Panc1 (cell line): Measurements from ENCODE around the gene DDX39B. TPM values are rescaled to one million over a fixed set of nuclear protein-coding genes. Genes with fewer than 3 reads are reported as not detected.

Source experiments
- ATAC-seq: fragments of 200-7000 bp; cut with Tn5 transposase; 2 replicates; pipeline ENCODE4 v1.9.1; 2020; ENCODE audit warnings: mild to moderate bottlenecking, moderate library complexity
- BruUV-seq: library from RNA; stranded (reverse); fragments of 400-500 nt; replicated peaks from 2 replicates; lab custom pipeline; 2021; lab: Mats Ljungman, UMichigan
- CTCF ChIA-PET: fragments of 300-600 bp; sonication (Branson Sonifier 250); formaldehyde crosslinking; loops from one replicate; lab custom pipeline; 2022; ENCODE audit warnings: antibody characterized with exemption; lab: Charles Lee
- POLR2A ChIA-PET: fragments of 300-600 bp; sonication (Branson Sonifier 250); formaldehyde crosslinking; loops from one replicate; lab custom pipeline; 2022; ENCODE audit warnings: antibody characterized with exemption; lab: Charles Lee
- DNase-seq: peaks from one replicate; pipeline ENCODE4 v3.0.0-alpha.2; 2010; ENCODE audit warnings: low read depth, low spot score
- H3K27ac ChIP-seq: 2 replicates; pipeline ENCODE4 v1.5.1; 2011; ENCODE audit warnings: mild to moderate bottlenecking, low read length, inconsistent platforms
- H3K27me3 ChIP-seq: fragments of 200-500 bp; sonication (Bioruptor generic); 2 replicates; pipeline ENCODE4 v1.6.0; 2014; ENCODE audit warnings: low read length, inconsistent platforms; ENCODE audit not compliant: control insufficient read depth, insufficient read depth
- H3K36me3 ChIP-seq: fragments of 200-500 bp; sonication (Bioruptor generic); 2 replicates; pipeline ENCODE4 v1.5.1; 2014; ENCODE audit warnings: inconsistent platforms, mild to moderate bottlenecking, low read length, moderate library complexity; ENCODE audit not compliant: control insufficient read depth, insufficient read depth
- H3K4me1 ChIP-seq: 2 replicates; pipeline ENCODE4 v1.5.1; 2011; ENCODE audit warnings: inconsistent platforms, mild to moderate bottlenecking, low read length, moderate library complexity; ENCODE audit not compliant: control insufficient read depth, insufficient read depth
- H3K4me3 ChIP-seq, 2 experiments: 2 replicates each; pipeline ENCODE4 v1.5.1; 2011 to 2012; ENCODE audit warnings: low read depth in 2 of 2, low read length in 2 of 2, mild to moderate bottlenecking in 2 of 2, inconsistent platforms in 1 of 2, moderate library complexity in 1 of 2
- H3K9me3 ChIP-seq: fragments of 200-500 bp; sonication (Bioruptor generic); 2 replicates; pipeline ENCODE4 v1.5.1; 2014; ENCODE audit warnings: low read depth, mild to moderate bottlenecking, inconsistent platforms, low read length, moderate library complexity; ENCODE audit not compliant: control insufficient read depth, insufficient read depth
- POLR2AphosphoS5 ChIP-seq: IDR thresholded peaks from 2 replicates; pipeline ENCODE4 v1.6.1; 2012; ENCODE audit warnings: mild to moderate bottlenecking, low read depth, low read length, moderate library complexity
- SIN3A ChIP-seq: IDR thresholded peaks from 2 replicates; pipeline ENCODE4 v1.6.1; 2012; ENCODE audit warnings: low read depth, mild to moderate bottlenecking, low read length, moderate library complexity, borderline replicate concordance; ENCODE audit not compliant: insufficient read depth
- TCF7L2 ChIP-seq: IDR thresholded peaks from 2 replicates; pipeline ENCODE4 v1.6.1; 2011; ENCODE audit warnings: mild to moderate bottlenecking, low read depth, low read length, inconsistent platforms
- in situ Hi-C: cut with HindIII; loops from 2 replicates; pipeline ENCODE4 v1.10.0; 2016; ENCODE audit warnings: low sequenced_read_pairs, low pct_unique_long_range_greater_than_20kb
- intact Hi-C: fragments of 100-400 bp; cut with micrococcal nuclease; formaldehyde crosslinking; loops from one replicate; pipeline ENCODE4 v1.10.0; 2022; ENCODE audit not compliant: unreplicated experiment
- total RNA-seq: library from RNA; stranded (reverse); gene quantifications from one replicate; pipeline ENCODE4 v1.2.1, GENCODE V29; 2021; ENCODE audit not compliant: unreplicated experiment
- TF ChIP-seq, protein P1 (sequence below): fragments of 450-650 bp; IDR thresholded peaks from 2 replicates; pipeline ENCODE4 v1.5.1; 2017; ENCODE audit warnings: mild to moderate bottlenecking
- TF ChIP-seq, protein P2 (sequence below), 2 experiments: IDR thresholded peaks; 2 replicates each; pipeline ENCODE4 v1.6.1; 2011 to 2012; ENCODE audit warnings: low read depth in 2 of 2, control low read depth in 1 of 2, low read length in 1 of 2, mild to moderate bottlenecking in 1 of 2, moderate library complexity in 1 of 2; ENCODE audit not compliant: insufficient read depth in 1 of 2

DDX39B gene
- total RNA-seq, 1 experiment from 2014 or later, result 401 TPM

DNA sequence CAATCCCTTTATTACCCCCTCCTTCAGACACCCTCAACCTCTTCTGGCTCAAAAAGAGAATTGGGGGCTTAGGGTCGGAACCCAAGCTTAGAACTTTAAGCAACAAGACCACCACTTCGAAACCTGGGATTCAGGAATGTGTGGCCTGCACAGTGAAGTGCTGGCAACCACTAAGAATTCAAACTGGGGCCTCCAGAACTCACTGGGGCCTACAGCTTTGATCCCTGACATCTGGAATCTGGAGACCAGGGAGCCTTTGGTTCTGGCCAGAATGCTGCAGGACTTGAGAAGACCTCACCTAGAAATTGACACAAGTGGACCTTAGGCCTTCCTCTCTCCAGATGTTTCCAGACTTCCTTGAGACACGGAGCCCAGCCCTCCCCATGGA is 35.8 kb upstream of the DDX39B start:
- H3K9me3 ChIP-seq, result no peaks in the 10 kb centered on the region
- no TSS peak for BruUV-seq
- TF ChIP-seq POLR2AphosphoS5 (no peak), TCF7L2 (no peak), SIN3A (no peak)
- TF ChIP-seq, protein P1, sequence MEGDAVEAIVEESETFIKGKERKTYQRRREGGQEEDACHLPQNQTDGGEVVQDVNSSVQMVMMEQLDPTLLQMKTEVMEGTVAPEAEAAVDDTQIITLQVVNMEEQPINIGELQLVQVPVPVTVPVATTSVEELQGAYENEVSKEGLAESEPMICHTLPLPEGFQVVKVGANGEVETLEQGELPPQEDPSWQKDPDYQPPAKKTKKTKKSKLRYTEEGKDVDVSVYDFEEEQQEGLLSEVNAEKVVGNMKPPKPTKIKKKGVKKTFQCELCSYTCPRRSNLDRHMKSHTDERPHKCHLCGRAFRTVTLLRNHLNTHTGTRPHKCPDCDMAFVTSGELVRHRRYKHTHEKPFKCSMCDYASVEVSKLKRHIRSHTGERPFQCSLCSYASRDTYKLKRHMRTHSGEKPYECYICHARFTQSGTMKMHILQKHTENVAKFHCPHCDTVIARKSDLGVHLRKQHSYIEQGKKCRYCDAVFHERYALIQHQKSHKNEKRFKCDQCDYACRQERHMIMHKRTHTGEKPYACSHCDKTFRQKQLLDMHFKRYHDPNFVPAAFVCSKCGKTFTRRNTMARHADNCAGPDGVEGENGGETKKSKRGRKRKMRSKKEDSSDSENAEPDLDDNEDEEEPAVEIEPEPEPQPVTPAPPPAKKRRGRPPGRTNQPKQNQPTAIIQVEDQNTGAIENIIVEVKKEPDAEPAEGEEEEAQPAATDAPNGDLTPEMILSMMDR, result no peak
- TF ChIP-seq, protein P2, sequence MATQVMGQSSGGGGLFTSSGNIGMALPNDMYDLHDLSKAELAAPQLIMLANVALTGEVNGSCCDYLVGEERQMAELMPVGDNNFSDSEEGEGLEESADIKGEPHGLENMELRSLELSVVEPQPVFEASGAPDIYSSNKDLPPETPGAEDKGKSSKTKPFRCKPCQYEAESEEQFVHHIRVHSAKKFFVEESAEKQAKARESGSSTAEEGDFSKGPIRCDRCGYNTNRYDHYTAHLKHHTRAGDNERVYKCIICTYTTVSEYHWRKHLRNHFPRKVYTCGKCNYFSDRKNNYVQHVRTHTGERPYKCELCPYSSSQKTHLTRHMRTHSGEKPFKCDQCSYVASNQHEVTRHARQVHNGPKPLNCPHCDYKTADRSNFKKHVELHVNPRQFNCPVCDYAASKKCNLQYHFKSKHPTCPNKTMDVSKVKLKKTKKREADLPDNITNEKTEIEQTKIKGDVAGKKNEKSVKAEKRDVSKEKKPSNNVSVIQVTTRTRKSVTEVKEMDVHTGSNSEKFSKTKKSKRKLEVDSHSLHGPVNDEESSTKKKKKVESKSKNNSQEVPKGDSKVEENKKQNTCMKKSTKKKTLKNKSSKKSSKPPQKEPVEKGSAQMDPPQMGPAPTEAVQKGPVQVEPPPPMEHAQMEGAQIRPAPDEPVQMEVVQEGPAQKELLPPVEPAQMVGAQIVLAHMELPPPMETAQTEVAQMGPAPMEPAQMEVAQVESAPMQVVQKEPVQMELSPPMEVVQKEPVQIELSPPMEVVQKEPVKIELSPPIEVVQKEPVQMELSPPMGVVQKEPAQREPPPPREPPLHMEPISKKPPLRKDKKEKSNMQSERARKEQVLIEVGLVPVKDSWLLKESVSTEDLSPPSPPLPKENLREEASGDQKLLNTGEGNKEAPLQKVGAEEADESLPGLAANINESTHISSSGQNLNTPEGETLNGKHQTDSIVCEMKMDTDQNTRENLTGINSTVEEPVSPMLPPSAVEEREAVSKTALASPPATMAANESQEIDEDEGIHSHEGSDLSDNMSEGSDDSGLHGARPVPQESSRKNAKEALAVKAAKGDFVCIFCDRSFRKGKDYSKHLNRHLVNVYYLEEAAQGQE (IDR thresholded peaks at IDR 0.05; ENCODE audit: insufficient read depth in 1 of 2, low read depth in 2 of 2, low read length in 1 of 2), result no peak
- CTCF ChIA-PET, result interaction anchor here (0.6 kb wide), 1 partner anchor 80 kb away, joined by 6 read pairs; the partner anchor contains the start of gene MICB
- H3K36me3 ChIP-seq, result no peaks in the 10 kb centered on the region
- ATAC-seq (no peak), DNase-seq (no peak)
- H3K27ac ChIP-seq, result peak overlapping the region; percentile 78
- no peak overlapping the region for H3K4me3 ChIP-seq
- H3K27me3 ChIP-seq, result no peaks in the 10 kb centered on the region
- peaks cover 22% of the 10 kb centered on the region for H3K4me1 ChIP-seq
- intact Hi-C loops (no loop called here), in situ Hi-C loops (no loop called here)
- POLR2A ChIA-PET, result interaction anchor here (0.6 to 1.0 kb wide), 2 partner anchors 160 to 313 kb away, joined by 3 to 5 read pairs; no protein-coding TSS in a partner anchor

DNA sequence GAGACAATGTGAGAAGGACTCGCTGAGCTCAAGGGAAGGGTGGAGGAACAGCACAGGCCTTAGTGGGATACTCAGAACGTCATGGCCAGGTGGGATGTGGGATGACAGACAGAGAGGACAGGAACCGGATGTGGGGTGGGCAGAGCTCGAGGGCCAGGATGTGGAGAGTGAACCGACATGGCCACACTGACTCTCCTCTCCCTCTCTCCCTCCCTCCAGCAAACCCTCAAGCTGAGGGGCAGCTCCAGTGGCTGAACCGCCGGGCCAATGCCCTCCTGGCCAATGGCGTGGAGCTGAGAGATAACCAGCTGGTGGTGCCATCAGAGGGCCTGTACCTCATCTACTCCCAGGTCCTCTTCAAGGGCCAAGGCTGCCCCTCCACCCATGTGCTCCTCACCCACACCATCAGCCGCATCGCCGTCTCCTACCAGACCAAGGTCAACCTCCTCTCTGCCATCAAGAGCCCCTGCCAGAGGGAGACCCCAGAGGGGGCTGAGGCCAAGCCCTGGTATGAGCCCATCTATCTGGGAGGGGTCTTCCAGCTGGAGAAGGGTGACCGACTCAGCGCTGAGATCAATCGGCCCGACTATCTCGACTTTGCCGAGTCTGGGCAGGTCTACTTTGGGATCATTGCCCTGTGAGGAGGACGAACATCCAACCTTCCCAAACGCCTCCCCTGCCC is 35.2 kb upstream of the DDX39B start:
- POLR2A ChIA-PET, result interaction anchor here (0.6 to 1.0 kb wide), 2 partner anchors 161 to 314 kb away, joined by 3 to 5 read pairs; no protein-coding TSS in a partner anchor
- intact Hi-C loops (no loop called here), in situ Hi-C loops (no loop called here)
- DNase-seq (no peak), ATAC-seq (no peak)
- TF ChIP-seq, protein P2 (IDR thresholded peaks at IDR 0.05; ENCODE audit: insufficient read depth in 1 of 2, low read depth in 2 of 2, low read length in 1 of 2), result no peak
- TF ChIP-seq TCF7L2 (no peak), SIN3A (no peak)
- BruUV-seq, result no TSS peak
- H3K27me3 ChIP-seq, result no peaks in the 10 kb centered on the region
- H3K36me3 ChIP-seq, result no peaks in the 10 kb centered on the region
- peaks cover 19% of the 10 kb centered on the region for H3K4me1 ChIP-seq
- CTCF ChIA-PET, result interaction anchor here (0.9 to 1.2 kb wide), 2 partner anchors 19 to 22 kb away, joined by 3 to 4 read pairs; no protein-coding TSS in a partner anchor
- H3K27ac ChIP-seq, result peak overlapping the region; percentile 78; the same call in 1 of the 2 replicates
- no peak overlapping the region for H3K4me3 ChIP-seq
- no peaks in the 10 kb centered on the region for H3K9me3 ChIP-seq
